GM18873 (cell line): ENCODE measurements around the gene TMEM233.
"Not testable (repeated sequence)": the region's sequence is repeated elsewhere in the genome, so short reads cannot be mapped to it uniquely, and the experiment has no call there.

Source experiments
- ATAC-seq: cut with Tn5 transposase; IDR thresholded peaks from one replicate; pipeline ENCODE4 v1.9.1; 2021; ENCODE audit warnings: mild to moderate bottlenecking, moderate library complexity, moderate number of reproducible peaks; ENCODE audit not compliant: unreplicated experiment, low FRiP score

Gene TMEM233

GRCh38 chr12:119603767-119604166 lies 10.2 kb downstream of the TMEM233 start:
- no peak for ATAC-seq

GRCh38 chr12:119609358-119609757 lies 15.8 kb downstream of the TMEM233 start:
- no peak for ATAC-seq

- no peak for ATAC-seq
These were observed 19.9 kb downstream of the TMEM233 start for GRCh38 chr12:119613319-119613936.

GRCh38 chr12:119614705-119615104 lies 21.1 kb downstream of the TMEM233 start:
- no peak for ATAC-seq

GRCh38 chr12:119615518-119616475 lies 22.2 kb downstream of the TMEM233 start:
- no peak for ATAC-seq

- not testable (repeated sequence) for ATAC-seq
These were observed 24.8 kb downstream of the TMEM233 start for GRCh38 chr12:119618328-119618896.

- ATAC-seq, result no peak
These were observed 26.9 kb downstream of the TMEM233 start for GRCh38 chr12:119620490-119620889.

GRCh38 chr12:119621878-119622277 lies 28.3 kb downstream of the TMEM233 start:
- no peak for ATAC-seq

GRCh38 chr12:119624966-119625365 lies 31.4 kb downstream of the TMEM233 start:
- no peak for ATAC-seq

GRCh38 chr12:119627019-119627643 lies 33.6 kb downstream of the TMEM233 start:
- no peak for ATAC-seq

GRCh38 chr12:119627686-119628085 lies 34.1 kb downstream of the TMEM233 start:
- ATAC-seq, result no peak

GRCh38 chr12:119630223-119630780 lies 36.7 kb downstream of the TMEM233 start:
- no peak for ATAC-seq

GRCh38 chr12:119630962-119631550 lies 37.5 kb downstream of the TMEM233 start:
- no peak for ATAC-seq

- no peak for ATAC-seq
These were observed 38.5 kb downstream of the TMEM233 start for GRCh38 chr12:119631930-119632678.

- ATAC-seq, result no peak
These were observed 41.2 kb downstream of the TMEM233 start for GRCh38 chr12:119634743-119635142.

- ATAC-seq, result no peak
These were observed 49.4 kb downstream of the TMEM233 start for GRCh38 chr12:119642986-119643385.

GRCh38 chr12:119644930-119645329 lies 51.4 kb downstream of the TMEM233 start:
- ATAC-seq, result no peak

GRCh38 chr12:119645535-119646059 lies 52.0 kb downstream of the TMEM233 start:
- ATAC-seq, result no peak

- ATAC-seq, result no peak
These were observed 55.7 kb downstream of the TMEM233 start for GRCh38 chr12:119649202-119649808.
